ENCODE data around the gene UBE2S. TPM values are rescaled to one million over a fixed set of nuclear protein-coding genes. Genes with fewer than 3 reads are reported as not detected.

The UBE2S gene
- polyA plus RNA-seq, 1 donor from 2014 or later: 119 TPM

DNA sequence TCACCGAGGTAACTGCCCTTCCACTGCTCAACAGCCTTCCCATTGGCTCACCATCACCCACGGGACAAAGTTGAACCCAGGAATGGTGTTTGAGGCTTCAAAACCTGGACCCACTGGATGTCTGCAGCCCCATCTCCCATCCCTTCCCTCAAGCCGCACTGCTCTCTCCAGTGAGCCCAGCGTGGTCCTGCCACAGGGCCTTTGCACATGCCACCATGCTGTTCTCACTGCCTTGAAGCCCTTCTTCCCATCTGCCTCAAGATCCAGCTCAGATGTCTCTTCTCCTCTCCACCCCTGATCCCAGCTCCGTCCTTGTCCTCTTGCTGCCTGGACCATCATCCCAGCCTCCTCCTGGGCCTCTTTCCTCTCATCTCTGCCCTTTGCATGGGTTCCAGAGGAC, 31.5 kb upstream of the UBE2S start:
- peaks cover 54% of the 10 kb centered on the region for H3K27me3 ChIP-seq (ENCODE audit: insufficient read depth, low read depth, low read length)

DNA sequence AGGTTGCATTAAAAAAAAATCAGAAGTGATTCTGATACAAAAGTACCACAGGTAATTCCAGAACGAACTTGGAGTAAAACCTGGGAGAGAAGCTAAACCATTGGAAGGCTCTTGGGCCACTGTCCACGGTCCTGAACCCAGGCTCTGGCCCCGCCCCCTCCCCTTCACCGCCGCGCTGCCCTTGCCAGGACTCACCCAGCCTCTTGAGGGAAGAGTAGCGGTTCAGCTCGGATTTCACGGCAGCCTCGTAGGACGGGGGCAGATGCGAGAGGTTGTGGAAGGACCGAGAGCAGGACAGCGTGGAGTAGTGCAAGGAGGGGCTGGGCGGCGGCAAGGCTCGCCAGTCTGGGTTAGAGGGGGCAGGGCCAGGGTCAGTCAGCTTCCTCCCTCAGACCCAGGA, 29.8 kb upstream of the UBE2S start:
- H3K9me2 ChIP-seq (ENCODE audit: insufficient read depth, low read length): no peaks in the 10 kb centered on the region
- H3K27ac ChIP-seq (ENCODE audit: low read length): no peak overlapping the region
- no peaks in the 10 kb centered on the region for H3K9me3 ChIP-seq (ENCODE audit: low read length)
- no peak overlapping the region for H3K4me2 ChIP-seq (ENCODE audit: low read length)
- TF ChIP-seq, protein P1, sequence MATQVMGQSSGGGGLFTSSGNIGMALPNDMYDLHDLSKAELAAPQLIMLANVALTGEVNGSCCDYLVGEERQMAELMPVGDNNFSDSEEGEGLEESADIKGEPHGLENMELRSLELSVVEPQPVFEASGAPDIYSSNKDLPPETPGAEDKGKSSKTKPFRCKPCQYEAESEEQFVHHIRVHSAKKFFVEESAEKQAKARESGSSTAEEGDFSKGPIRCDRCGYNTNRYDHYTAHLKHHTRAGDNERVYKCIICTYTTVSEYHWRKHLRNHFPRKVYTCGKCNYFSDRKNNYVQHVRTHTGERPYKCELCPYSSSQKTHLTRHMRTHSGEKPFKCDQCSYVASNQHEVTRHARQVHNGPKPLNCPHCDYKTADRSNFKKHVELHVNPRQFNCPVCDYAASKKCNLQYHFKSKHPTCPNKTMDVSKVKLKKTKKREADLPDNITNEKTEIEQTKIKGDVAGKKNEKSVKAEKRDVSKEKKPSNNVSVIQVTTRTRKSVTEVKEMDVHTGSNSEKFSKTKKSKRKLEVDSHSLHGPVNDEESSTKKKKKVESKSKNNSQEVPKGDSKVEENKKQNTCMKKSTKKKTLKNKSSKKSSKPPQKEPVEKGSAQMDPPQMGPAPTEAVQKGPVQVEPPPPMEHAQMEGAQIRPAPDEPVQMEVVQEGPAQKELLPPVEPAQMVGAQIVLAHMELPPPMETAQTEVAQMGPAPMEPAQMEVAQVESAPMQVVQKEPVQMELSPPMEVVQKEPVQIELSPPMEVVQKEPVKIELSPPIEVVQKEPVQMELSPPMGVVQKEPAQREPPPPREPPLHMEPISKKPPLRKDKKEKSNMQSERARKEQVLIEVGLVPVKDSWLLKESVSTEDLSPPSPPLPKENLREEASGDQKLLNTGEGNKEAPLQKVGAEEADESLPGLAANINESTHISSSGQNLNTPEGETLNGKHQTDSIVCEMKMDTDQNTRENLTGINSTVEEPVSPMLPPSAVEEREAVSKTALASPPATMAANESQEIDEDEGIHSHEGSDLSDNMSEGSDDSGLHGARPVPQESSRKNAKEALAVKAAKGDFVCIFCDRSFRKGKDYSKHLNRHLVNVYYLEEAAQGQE (IDR thresholded peaks at IDR 0.05; ENCODE audit: borderline replicate concordance): peak; percentile 58
- TF ChIP-seq EZH2 (IDR thresholded peaks at IDR 0.05; ENCODE audit: borderline replicate concordance, insufficient read depth, low read length, poor library complexity, severe bottlenecking) (no peak), MXI1 (conservative IDR thresholded peaks at IDR 0.05; ENCODE audit: poor library complexity, severe bottlenecking) (no peak), POLR2AphosphoS5 (IDR thresholded peaks at IDR 0.05) (no peak), SMC3 (conservative IDR thresholded peaks at IDR 0.05; ENCODE audit: poor library complexity) (no peak), RAD21 (conservative IDR thresholded peaks at IDR 0.05) (no peak), TAF1 (IDR thresholded peaks at IDR 0.05; ENCODE audit: low read depth) (no peak)
- TF ChIP-seq, protein P2, sequence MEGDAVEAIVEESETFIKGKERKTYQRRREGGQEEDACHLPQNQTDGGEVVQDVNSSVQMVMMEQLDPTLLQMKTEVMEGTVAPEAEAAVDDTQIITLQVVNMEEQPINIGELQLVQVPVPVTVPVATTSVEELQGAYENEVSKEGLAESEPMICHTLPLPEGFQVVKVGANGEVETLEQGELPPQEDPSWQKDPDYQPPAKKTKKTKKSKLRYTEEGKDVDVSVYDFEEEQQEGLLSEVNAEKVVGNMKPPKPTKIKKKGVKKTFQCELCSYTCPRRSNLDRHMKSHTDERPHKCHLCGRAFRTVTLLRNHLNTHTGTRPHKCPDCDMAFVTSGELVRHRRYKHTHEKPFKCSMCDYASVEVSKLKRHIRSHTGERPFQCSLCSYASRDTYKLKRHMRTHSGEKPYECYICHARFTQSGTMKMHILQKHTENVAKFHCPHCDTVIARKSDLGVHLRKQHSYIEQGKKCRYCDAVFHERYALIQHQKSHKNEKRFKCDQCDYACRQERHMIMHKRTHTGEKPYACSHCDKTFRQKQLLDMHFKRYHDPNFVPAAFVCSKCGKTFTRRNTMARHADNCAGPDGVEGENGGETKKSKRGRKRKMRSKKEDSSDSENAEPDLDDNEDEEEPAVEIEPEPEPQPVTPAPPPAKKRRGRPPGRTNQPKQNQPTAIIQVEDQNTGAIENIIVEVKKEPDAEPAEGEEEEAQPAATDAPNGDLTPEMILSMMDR (IDR thresholded peaks at IDR 0.05; ENCODE audit: poor library complexity, severe bottlenecking): no peak
- no peak overlapping the region for H3K4me3 ChIP-seq (ENCODE audit: low read length)
- H3K79me2 ChIP-seq (replicated peaks; ENCODE audit: insufficient read depth, low read length): no peaks in the 10 kb centered on the region
- no peak overlapping the region for H2AFZ ChIP-seq (ENCODE audit: low read depth, low read length)
- H3K27me3 ChIP-seq (ENCODE audit: insufficient read depth, low read depth, low read length): peaks cover 39% of the 10 kb centered on the region
- H4K20me1 ChIP-seq (ENCODE audit: insufficient read depth): peaks cover 6% of the 10 kb centered on the region
- no peaks in the 10 kb centered on the region for H3F3A ChIP-seq (ENCODE audit: insufficient read depth, low read length, poor library complexity, severe bottlenecking)
- no peak overlapping the region for H3K9ac ChIP-seq (ENCODE audit: low read length)
- peaks cover under 1% of the 10 kb centered on the region for H3K36me3 ChIP-seq (ENCODE audit: insufficient read depth, low read length)

More for the DNA sequence above, 31.5 kb upstream of the UBE2S start:
- Histone ChIP-seq H3K4me2 (ENCODE audit: low read length) (no peak overlapping the region), H4K20me1 (ENCODE audit: insufficient read depth) (peaks cover 6% of the 10 kb centered on the region), H3K36me3 (ENCODE audit: insufficient read depth, low read length) (no peaks in the 10 kb centered on the region), H3K9me3 (ENCODE audit: low read length) (no peaks in the 10 kb centered on the region), H3K4me3 (ENCODE audit: low read length) (no peak overlapping the region), H3K27ac (ENCODE audit: low read length) (no peak overlapping the region), H2AFZ (ENCODE audit: low read depth, low read length) (no peak overlapping the region), H3K9ac (ENCODE audit: low read length) (no peak overlapping the region), H3F3A (ENCODE audit: insufficient read depth, low read length, poor library complexity, severe bottlenecking) (no peaks in the 10 kb centered on the region), H3K9me2 (ENCODE audit: insufficient read depth, low read length) (no peaks in the 10 kb centered on the region), H3K79me2 (replicated peaks; ENCODE audit: insufficient read depth, low read length) (no peaks in the 10 kb centered on the region)
- TF ChIP-seq EZH2 (IDR thresholded peaks at IDR 0.05; ENCODE audit: borderline replicate concordance, insufficient read depth, low read length, poor library complexity, severe bottlenecking) (no peak), TAF1 (IDR thresholded peaks at IDR 0.05; ENCODE audit: low read depth) (no peak), POLR2AphosphoS5 (IDR thresholded peaks at IDR 0.05) (no peak), MXI1 (conservative IDR thresholded peaks at IDR 0.05; ENCODE audit: poor library complexity, severe bottlenecking) (no peak), EP300 (conservative IDR thresholded peaks at IDR 0.05; ENCODE audit: poor library complexity, severe bottlenecking) (no peak), SMC3 (conservative IDR thresholded peaks at IDR 0.05; ENCODE audit: poor library complexity) (no peak), RAD21 (conservative IDR thresholded peaks at IDR 0.05) (no peak)
- TF ChIP-seq, protein P1 (IDR thresholded peaks at IDR 0.05; ENCODE audit: borderline replicate concordance): no peak
- TF ChIP-seq, protein P2 (IDR thresholded peaks at IDR 0.05; ENCODE audit: poor library complexity, severe bottlenecking): no peak
